SK-N-SH (cell line): Measurements from ENCODE around the gene CAV1. TPM values are rescaled to one million over a fixed set of nuclear protein-coding genes. Genes with fewer than 3 reads are reported as not detected.
A peak's percentile ranks its signal among the peaks of the same experiment; 100 is the strongest.

Source experiments
- CTCF ChIA-PET: fragments of 300-600, 350-600 bp; formaldehyde crosslinking; extraction: SDS; loops from one replicate; lab custom pipeline; 2021; lab: Yijun Ruan, JAX
- POLR2A ChIA-PET: fragments of 350-600 bp; sonication (Branson Sonifier 250); formaldehyde crosslinking; extraction: SDS; loops from one replicate; lab custom pipeline; 2020; ENCODE audit warnings: antibody characterized with exemption, inconsistent platforms; lab: Yijun Ruan, JAX
- DNase-seq: peaks from one replicate; pipeline ENCODE4 v3.0.0; 2012
- H2AFZ ChIP-seq: fragments of 200-600 bp; sonication (generic); 2 replicates; pipeline ENCODE4 v1.8.1; 2016; ENCODE audit warnings: antibody characterized with exemption, mild to moderate bottlenecking, low read depth
- H3F3A ChIP-seq: fragments of 200-600 bp; sonication (generic); replicated peaks from 2 replicates; pipeline ENCODE3; 2016; ENCODE audit warnings: antibody characterized with exemption, mild to moderate bottlenecking; ENCODE audit not compliant: insufficient read depth
- H3K27ac ChIP-seq, 2 experiments: fragments of 200-500 bp in 1 of 2; fragments of 200-600 bp in 1 of 2; sonication (Bioruptor generic) in 1 of 2; sonication (generic), shearing (Covaris generic) in 1 of 2; 2 replicates each; pipeline versions ENCODE4 v1.5.1 to v1.6.1; 2014 to 2016; ENCODE audit warnings: low read depth in 2 of 2, inconsistent platforms in 1 of 2, low read length in 1 of 2, mild to moderate bottlenecking in 1 of 2, mixed read lengths in 1 of 2
- H3K27me3 ChIP-seq: fragments of 200-600 bp; sonication (generic), shearing (Covaris generic); 2 replicates; pipeline ENCODE4 v1.6.1; 2016; ENCODE audit warnings: mixed run types; ENCODE audit not compliant: insufficient read depth
- H3K36me3 ChIP-seq, 2 experiments: fragments of 200-500 bp in 1 of 2; fragments of 200-600 bp in 1 of 2; sonication (Bioruptor generic) in 1 of 2; sonication (generic) in 1 of 2; replicated peaks in 1 of 2; 2 replicates each; pipeline versions ENCODE3 to v1.5.1; 2014 to 2016; ENCODE audit warnings: low read length in 1 of 2, mild to moderate bottlenecking in 1 of 2; ENCODE audit not compliant: insufficient read depth in 2 of 2, control insufficient read depth in 1 of 2
- H3K4me1 ChIP-seq, 2 experiments: fragments of 200-500 bp in 1 of 2; fragments of 200-600 bp in 1 of 2; sonication (Bioruptor generic) in 1 of 2; sonication (generic), shearing (Covaris generic) in 1 of 2; 2 replicates each; pipeline versions ENCODE4 v1.5.1 to v1.6.1; 2014 to 2016; ENCODE audit warnings: low read depth in 1 of 2, low read length in 1 of 2, mixed run types in 1 of 2; ENCODE audit not compliant: insufficient read depth in 2 of 2, control insufficient read depth in 1 of 2
- H3K4me2 ChIP-seq: fragments of 200-600 bp; sonication (generic), shearing (Covaris generic); 2 replicates; pipeline ENCODE4 v1.6.1; 2017; ENCODE audit warnings: mixed run types
- H3K4me3 ChIP-seq, 2 experiments: fragments of 200-500 bp in 1 of 2; fragments of 200-600 bp in 1 of 2; sonication (Bioruptor generic) in 1 of 2; sonication (generic), shearing (Covaris generic) in 1 of 2; 2 replicates each; pipeline versions ENCODE4 v1.5.1 to v1.8.1; 2014 to 2016; ENCODE audit warnings: low read depth in 2 of 2, inconsistent platforms in 1 of 2, low read length in 1 of 2, mild to moderate bottlenecking in 1 of 2, mixed read lengths in 1 of 2, moderate library complexity in 1 of 2
- H3K79me2 ChIP-seq: fragments of 200-600 bp; sonication (generic); 2 replicates; pipeline ENCODE4 v1.8.1; 2017; ENCODE audit warnings: mild to moderate bottlenecking; ENCODE audit not compliant: insufficient read depth
- H3K9ac ChIP-seq: fragments of 200-600 bp; sonication (generic); 2 replicates; pipeline ENCODE4 v1.6.1; 2017; ENCODE audit warnings: mixed run types
- H3K9me2 ChIP-seq: fragments of 200-600 bp; sonication (generic); 2 replicates; pipeline ENCODE4 v1.6.1; 2017; ENCODE audit warnings: mixed run types
- H3K9me3 ChIP-seq: fragments of 200-600 bp; sonication (generic); 2 replicates; pipeline ENCODE4 v1.6.1; 2017; ENCODE audit warnings: mixed run types, mild to moderate bottlenecking, moderate library complexity
- H4K20me1 ChIP-seq: fragments of 200-600 bp; sonication (generic); 2 replicates; pipeline ENCODE4 v1.6.1; 2017; ENCODE audit warnings: mild to moderate bottlenecking, mixed run types; ENCODE audit not compliant: insufficient read depth
- CHD2 ChIP-seq: fragments of 150-350 bp; IDR thresholded peaks from 2 replicates; pipeline ENCODE4 v1.6.1; 2018; ENCODE audit warnings: low read length; ENCODE audit not compliant: partially characterized antibody
- ELF1 ChIP-seq: IDR thresholded peaks from 2 replicates; pipeline ENCODE4 v1.4.0; 2012
- EP300 ChIP-seq, 2 experiments: IDR thresholded peaks; 2 replicates each; pipeline versions ENCODE4 v1.4.0 to v1.6.1; 2012; ENCODE audit warnings: borderline replicate concordance in 1 of 2, low read depth in 1 of 2, low read length in 1 of 2
- EZH2phosphoT487 ChIP-seq: fragments of 200-600 bp; sonication (generic); IDR thresholded peaks from 2 replicates; pipeline ENCODE4 v1.6.1; 2017; ENCODE audit warnings: low read depth, mixed run types, mild to moderate bottlenecking, antibody characterized with exemption, moderate library complexity, borderline replicate concordance
- FOSL2 ChIP-seq: IDR thresholded peaks from 2 replicates; pipeline ENCODE4 v1.4.0; 2012; ENCODE audit warnings: low read depth, mild to moderate bottlenecking, moderate library complexity, borderline replicate concordance
- FOXJ3 ChIP-seq: sonication (generic); formaldehyde crosslinking; IDR thresholded peaks from 2 replicates; pipeline ENCODE4 v1.5.1; 2020; ENCODE audit warnings: mild to moderate bottlenecking, missing genetic modification reagents
- GABPA ChIP-seq: IDR thresholded peaks from 2 replicates; pipeline ENCODE4 v1.4.0; 2012; ENCODE audit warnings: low read depth, mild to moderate bottlenecking
- JUND ChIP-seq: IDR thresholded peaks from 2 replicates; pipeline ENCODE4 v1.4.0; 2012
- MAX ChIP-seq: IDR thresholded peaks from 2 replicates; pipeline ENCODE4 v1.4.0; 2012; ENCODE audit warnings: low read depth
- MEF2A ChIP-seq: IDR thresholded peaks from 2 replicates; pipeline ENCODE4 v1.4.0; 2012; ENCODE audit warnings: low read depth, borderline replicate concordance
- MXI1 ChIP-seq: IDR thresholded peaks from 2 replicates; pipeline ENCODE4 v1.6.1; 2012; ENCODE audit warnings: mild to moderate bottlenecking, low read depth, low read length, improper control_type of control experiment
- NFIC ChIP-seq: IDR thresholded peaks from 2 replicates; pipeline ENCODE4 v1.4.0; 2012; ENCODE audit warnings: borderline replicate concordance
- POLR2AphosphoS5 ChIP-seq: IDR thresholded peaks from 2 replicates; pipeline ENCODE4 v1.6.1; 2012; ENCODE audit warnings: low read depth, low read length
- RCOR1 ChIP-seq: fragments of 150-350 bp; IDR thresholded peaks from 2 replicates; pipeline ENCODE4 v1.6.1; 2017; ENCODE audit warnings: antibody characterized with exemption, low read length
- RFX5 ChIP-seq: IDR thresholded peaks from 2 replicates; pipeline ENCODE4 v1.6.1; 2012; ENCODE audit warnings: mild to moderate bottlenecking, improper control_type of control experiment, low read length
- RXRA ChIP-seq: IDR thresholded peaks from 2 replicates; pipeline ENCODE4 v1.4.0; 2012; ENCODE audit warnings: low read depth, mild to moderate bottlenecking, borderline replicate concordance
- SIN3A ChIP-seq: IDR thresholded peaks from 2 replicates; pipeline ENCODE4 v1.6.1; 2012; ENCODE audit warnings: low read depth, mild to moderate bottlenecking, low read length, moderate library complexity, borderline replicate concordance
- TAF1 ChIP-seq: IDR thresholded peaks from 2 replicates; pipeline ENCODE4 v1.6.1; 2012; ENCODE audit warnings: low read depth, mild to moderate bottlenecking, low read length, moderate library complexity, borderline replicate concordance
- TCF12 ChIP-seq: IDR thresholded peaks from 2 replicates; pipeline ENCODE4 v1.4.0; 2012
- TEAD4 ChIP-seq: IDR thresholded peaks from 2 replicates; pipeline ENCODE4 v1.4.0; 2012; ENCODE audit warnings: mild to moderate bottlenecking, borderline replicate concordance; ENCODE audit not compliant: insufficient read depth
- USF2 ChIP-seq: fragments of 150-350 bp; IDR thresholded peaks from 2 replicates; pipeline ENCODE4 v1.6.1; 2017; ENCODE audit warnings: antibody characterized with exemption, low read length, low read depth, borderline replicate concordance
- YY1 ChIP-seq: IDR thresholded peaks from 2 replicates; pipeline ENCODE4 v1.4.0; 2012; ENCODE audit warnings: low read depth, mild to moderate bottlenecking
- ZBTB33 ChIP-seq: IDR thresholded peaks from 2 replicates; pipeline ENCODE4 v1.4.0; 2012; ENCODE audit warnings: low read depth, borderline replicate concordance
- WGBS: methylation state at CpG from one replicate; pipeline ENCODE4 v1.1.6; 2017; ENCODE audit warnings: low lambda C conversion rate; 5-methylcytosine and 5-hydroxymethylcytosine counted together
- polyA plus RNA-seq, 3 experiments: library from polyadenylated mRNA; depleted of rRNA; stranded (reverse); fragments of >200 nt; gene quantifications; 2 replicates each; pipeline ENCODE4 v1.2.3, GENCODE V29; 2012
- TF ChIP-seq, protein P1 (sequence below): IDR thresholded peaks from 2 replicates; pipeline ENCODE4; 2012
- TF ChIP-seq, protein P2 (sequence below): IDR thresholded peaks from 2 replicates; pipeline ENCODE4 v1.6.1; 2012; ENCODE audit warnings: mild to moderate bottlenecking, low read depth, low read length, moderate library complexity

The CAV1 gene
- polyA plus RNA-seq, 1 of the 3 experiments (the other 2 are of a cell fraction), result 968 TPM

DNA sequence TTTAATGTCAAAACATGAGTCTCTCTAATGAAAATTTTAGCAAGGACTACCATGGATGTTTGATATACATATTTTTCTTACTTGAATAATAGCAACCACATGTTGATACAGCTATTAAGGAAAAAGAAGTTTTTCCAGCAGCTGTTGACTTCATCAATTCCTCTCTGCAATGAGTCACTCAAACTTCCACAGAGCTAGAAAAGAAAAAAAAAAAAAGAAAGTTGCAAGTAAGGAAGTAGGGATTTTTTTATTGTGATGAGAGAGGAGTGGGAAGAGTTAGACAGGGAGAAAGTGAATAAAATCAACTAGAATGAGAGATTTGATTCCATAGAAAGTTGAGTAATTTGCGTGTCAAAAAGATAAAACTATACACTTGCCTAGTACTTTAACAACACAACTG, 46.2 kb downstream of the CAV1 start:
- TF ChIP-seq JUND, result peak; percentile 97
- no peak for TF ChIP-seq FOXJ3
- TF ChIP-seq GABPA, result no peak
- TF ChIP-seq TEAD4, result peak; percentile 54; the same call in 1 of the 2 replicates
- TF ChIP-seq, protein P1, sequence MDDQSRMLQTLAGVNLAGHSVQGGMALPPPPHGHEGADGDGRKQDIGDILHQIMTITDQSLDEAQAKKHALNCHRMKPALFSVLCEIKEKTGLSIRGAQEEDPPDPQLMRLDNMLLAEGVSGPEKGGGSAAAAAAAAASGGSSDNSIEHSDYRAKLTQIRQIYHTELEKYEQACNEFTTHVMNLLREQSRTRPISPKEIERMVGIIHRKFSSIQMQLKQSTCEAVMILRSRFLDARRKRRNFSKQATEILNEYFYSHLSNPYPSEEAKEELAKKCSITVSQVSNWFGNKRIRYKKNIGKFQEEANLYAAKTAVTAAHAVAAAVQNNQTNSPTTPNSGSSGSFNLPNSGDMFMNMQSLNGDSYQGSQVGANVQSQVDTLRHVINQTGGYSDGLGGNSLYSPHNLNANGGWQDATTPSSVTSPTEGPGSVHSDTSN, result peak; percentile 89
- TF ChIP-seq YY1, result 0 out of 2 replicates have a peak, but pooled peaks have one; percentile 28
- TF ChIP-seq MEF2A, result no peak
- peak in 1 of 2 experiments; percentile 86; a peak in 2 of 4 replicates for TF ChIP-seq EP300 (IDR thresholded peaks at IDR 0.05; ENCODE audit: borderline replicate concordance in 1 of 2, low read depth in 1 of 2, low read length in 1 of 2)
- peak; percentile 97 for TF ChIP-seq FOSL2
- TF ChIP-seq RXRA, result 0 out of 2 replicates have a peak, but pooled peaks have one; percentile 9
- no peak for TF ChIP-seq RFX5
- peak; percentile 69; the same call in 1 of the 2 replicates for TF ChIP-seq ELF1
- TF ChIP-seq CHD2, result no peak
- TF ChIP-seq, protein P2, sequence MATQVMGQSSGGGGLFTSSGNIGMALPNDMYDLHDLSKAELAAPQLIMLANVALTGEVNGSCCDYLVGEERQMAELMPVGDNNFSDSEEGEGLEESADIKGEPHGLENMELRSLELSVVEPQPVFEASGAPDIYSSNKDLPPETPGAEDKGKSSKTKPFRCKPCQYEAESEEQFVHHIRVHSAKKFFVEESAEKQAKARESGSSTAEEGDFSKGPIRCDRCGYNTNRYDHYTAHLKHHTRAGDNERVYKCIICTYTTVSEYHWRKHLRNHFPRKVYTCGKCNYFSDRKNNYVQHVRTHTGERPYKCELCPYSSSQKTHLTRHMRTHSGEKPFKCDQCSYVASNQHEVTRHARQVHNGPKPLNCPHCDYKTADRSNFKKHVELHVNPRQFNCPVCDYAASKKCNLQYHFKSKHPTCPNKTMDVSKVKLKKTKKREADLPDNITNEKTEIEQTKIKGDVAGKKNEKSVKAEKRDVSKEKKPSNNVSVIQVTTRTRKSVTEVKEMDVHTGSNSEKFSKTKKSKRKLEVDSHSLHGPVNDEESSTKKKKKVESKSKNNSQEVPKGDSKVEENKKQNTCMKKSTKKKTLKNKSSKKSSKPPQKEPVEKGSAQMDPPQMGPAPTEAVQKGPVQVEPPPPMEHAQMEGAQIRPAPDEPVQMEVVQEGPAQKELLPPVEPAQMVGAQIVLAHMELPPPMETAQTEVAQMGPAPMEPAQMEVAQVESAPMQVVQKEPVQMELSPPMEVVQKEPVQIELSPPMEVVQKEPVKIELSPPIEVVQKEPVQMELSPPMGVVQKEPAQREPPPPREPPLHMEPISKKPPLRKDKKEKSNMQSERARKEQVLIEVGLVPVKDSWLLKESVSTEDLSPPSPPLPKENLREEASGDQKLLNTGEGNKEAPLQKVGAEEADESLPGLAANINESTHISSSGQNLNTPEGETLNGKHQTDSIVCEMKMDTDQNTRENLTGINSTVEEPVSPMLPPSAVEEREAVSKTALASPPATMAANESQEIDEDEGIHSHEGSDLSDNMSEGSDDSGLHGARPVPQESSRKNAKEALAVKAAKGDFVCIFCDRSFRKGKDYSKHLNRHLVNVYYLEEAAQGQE, result no peak
- peak; percentile 36; the same call in 1 of the 2 replicates for TF ChIP-seq TAF1
- peak; percentile 97 for TF ChIP-seq TCF12
- peak; percentile 75; the same call in 1 of the 2 replicates for TF ChIP-seq MAX
- TF ChIP-seq RCOR1, result no peak
- TF ChIP-seq NFIC, result peak; percentile 74
- peak; percentile 74; the same call in 1 of the 2 replicates for TF ChIP-seq POLR2AphosphoS5
- peak; percentile 60; the same call in 1 of the 2 replicates for TF ChIP-seq ZBTB33
- no peak for TF ChIP-seq EZH2phosphoT487
- no peak for TF ChIP-seq MXI1
- no peak for TF ChIP-seq USF2
- no peak for TF ChIP-seq SIN3A
- Histone ChIP-seq H3K27ac (peak overlapping the region; percentile 82 to 99), H3K4me1 (peaks cover 0 to 63% of the 10 kb centered on the region in 2 experiments; a peak in 3 of 4 replicates), H3K36me3 (no peaks in the 10 kb centered on the region), H3K27me3 (no peaks in the 10 kb centered on the region), H3K9me3 (no peaks in the 10 kb centered on the region), H2AFZ (peak overlapping the region; percentile 43), H3K4me2 (peak overlapping the region; percentile 47), H3K79me2 (no peaks in the 10 kb centered on the region), H3F3A (peaks cover 66% of the 10 kb centered on the region), H4K20me1 (no peaks in the 10 kb centered on the region), H3K9me2 (no peaks in the 10 kb centered on the region), H3K9ac (peak overlapping the region; percentile 48; the same call in 1 of the 2 replicates), H3K4me3 (peak overlapping the region in 1 of 2 experiments; percentile 2; a peak in 1 of 4 replicates)
- 2% methylated on average over 1 of the region's 1 CpG for WGBS
- no peak for DNase-seq
- ChIA-PET POLR2A (no interaction called here), CTCF (interaction anchor here (1.4 kb wide), 1 partner anchor 18 kb away, joined by 7 read pairs; no protein-coding TSS in a partner anchor)
